Left lobe of liver (tissue), 2 donors: ENCODE results near the gene COL13A1. TPM values are rescaled to one million over a fixed set of nuclear protein-coding genes. Genes with fewer than 3 reads are reported as not detected.

Experiments used
- ATAC-seq: fragments of 200-7000 bp; cut with Tn5 transposase; one replicate; pipeline ENCODE4 v1.9.1; 2020; ENCODE audit warnings: mild to moderate bottlenecking, moderate library complexity
- DNase-seq: peaks from one replicate; pipeline ENCODE4 v3.0.0-alpha.2; 2020; ENCODE audit warnings: low spot score
- total RNA-seq: library from RNA; stranded (reverse); gene quantifications from one replicate; pipeline ENCODE4 v1.2.1, GENCODE V29; 2021
- donor health status: DM: no; HTN: no; CAD: no; lungs with moderate emphysema.
- donor health status: DM: no; HTN: yes; CAD: no.

The COL13A1 gene
- total RNA-seq, 1 donor from 2014 or later = 0.48 TPM

- DNase-seq (peak; percentile 71), ATAC-seq (peak; percentile 73)
Observed at GRCh38 chr10:69901628-69902505, 100.2 kb downstream of the COL13A1 start.

DNA sequence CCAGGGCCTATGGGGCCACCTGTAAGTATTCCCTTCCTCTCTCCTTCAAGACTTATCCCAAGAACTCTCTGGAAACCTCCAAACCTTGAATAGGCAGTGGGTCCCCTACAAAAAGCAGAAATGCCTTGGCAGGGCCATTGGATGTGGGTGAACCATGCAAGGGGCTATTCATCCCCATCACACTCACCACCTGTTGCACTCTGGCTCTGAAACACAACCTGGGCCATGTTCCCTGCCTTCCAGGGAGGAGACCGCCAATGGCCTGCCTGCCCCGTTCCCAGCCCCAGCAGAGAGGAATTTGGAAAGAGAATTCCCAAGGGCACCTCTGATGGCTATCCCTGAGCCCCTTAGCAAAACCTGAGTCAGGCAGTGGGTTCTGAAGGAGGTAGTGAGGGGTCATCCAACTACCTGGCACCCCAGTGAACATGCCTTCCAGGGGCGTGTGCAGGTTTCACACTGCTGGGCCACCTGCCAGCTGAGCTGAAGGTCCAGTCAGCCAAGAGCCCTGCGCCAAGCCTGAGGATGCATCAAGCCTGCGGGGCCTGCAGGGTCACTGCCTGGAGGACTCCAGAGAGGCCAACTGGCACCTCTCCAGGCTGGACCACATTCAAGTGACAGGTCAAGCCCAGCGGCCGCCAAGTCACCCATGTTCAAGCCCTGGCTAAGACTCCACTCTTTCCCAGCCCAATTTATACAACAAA is 101.3 kb downstream of the COL13A1 start:
- DNase-seq = peak; percentile 97

GRCh38 chr10:69904533-69904932 is 102.8 kb downstream of the COL13A1 start:
- DNase-seq (no peak), ATAC-seq (no peak)

More for the DNA sequence above, 101.3 kb downstream of the COL13A1 start:
- ATAC-seq = peak; percentile 84

- DNase-seq (no peak), ATAC-seq (no peak)
Observed at GRCh38 chr10:69906425-69906824, 104.7 kb downstream of the COL13A1 start.

- DNase-seq (no peak), ATAC-seq (no peak)
Observed at GRCh38 chr10:69907517-69907916, 105.8 kb downstream of the COL13A1 start.

GRCh38 chr10:69908124-69908523 is 106.4 kb downstream of the COL13A1 start:
- no peak for DNase-seq
- no peak for ATAC-seq

- DNase-seq (no peak), ATAC-seq (no peak)
Observed at GRCh38 chr10:69910561-69910960, 108.9 kb downstream of the COL13A1 start.

- no peak for ATAC-seq
- no peak for DNase-seq
Observed at GRCh38 chr10:69911613-69912528, 110.2 kb downstream of the COL13A1 start.

- DNase-seq (no peak), ATAC-seq (no peak)
Observed at GRCh38 chr10:69912589-69912988, 110.9 kb downstream of the COL13A1 start.

GRCh38 chr10:69913606-69914382 is 112.1 kb downstream of the COL13A1 start:
- ATAC-seq (peak; percentile 9), DNase-seq (no peak)

GRCh38 chr10:69914398-69915214 is 112.9 kb downstream of the COL13A1 start:
- DNase-seq (peak; percentile 75), ATAC-seq (peak; percentile 96)

GRCh38 chr10:69915215-69915560 is 113.5 kb downstream of the COL13A1 start:
- DNase-seq = no peak
- no peak for ATAC-seq

DNA sequence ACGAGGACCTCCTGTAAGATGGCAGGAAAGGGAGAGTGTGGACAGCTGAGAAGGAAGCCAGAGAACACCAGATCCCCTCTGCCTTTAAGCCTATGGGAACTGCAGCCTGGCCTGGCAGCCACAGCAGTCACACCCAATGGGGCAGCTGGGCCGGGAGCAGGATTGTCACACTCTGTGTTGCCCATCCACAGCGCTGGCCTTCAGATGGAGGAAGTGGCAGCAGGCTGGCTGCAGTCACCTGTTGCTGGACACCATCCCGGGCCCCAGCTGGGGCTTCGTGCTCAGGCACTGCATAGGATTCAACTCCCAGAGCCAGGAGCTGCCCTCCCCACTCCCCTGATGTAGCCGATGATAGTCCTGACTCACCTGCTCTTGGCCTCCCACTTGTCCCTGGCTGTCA is 114.4 kb downstream of the COL13A1 start:
- ATAC-seq (no peak), DNase-seq (no peak)

DNA sequence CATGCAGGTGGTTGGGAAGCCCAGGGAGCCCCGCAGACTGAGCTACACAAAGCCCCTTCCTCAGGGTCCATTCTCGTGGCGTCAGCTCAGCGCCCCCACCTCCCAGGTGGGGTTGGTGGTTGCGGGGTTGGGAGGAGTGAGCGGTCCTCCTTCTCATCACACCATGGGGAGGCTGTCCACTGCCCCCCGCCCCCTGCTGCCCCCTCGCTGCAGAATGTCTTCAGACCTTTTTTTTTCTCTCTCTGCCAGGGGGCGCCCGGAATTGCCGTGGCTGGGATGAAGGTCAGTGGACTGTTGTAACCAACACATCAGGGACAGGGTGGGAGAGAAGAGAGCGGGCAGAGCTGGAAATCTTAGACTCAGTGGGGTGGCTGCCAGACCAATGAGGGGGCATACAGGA is 116.3 kb downstream of the COL13A1 start:
- DNase-seq (no peak), ATAC-seq (no peak)

DNA sequence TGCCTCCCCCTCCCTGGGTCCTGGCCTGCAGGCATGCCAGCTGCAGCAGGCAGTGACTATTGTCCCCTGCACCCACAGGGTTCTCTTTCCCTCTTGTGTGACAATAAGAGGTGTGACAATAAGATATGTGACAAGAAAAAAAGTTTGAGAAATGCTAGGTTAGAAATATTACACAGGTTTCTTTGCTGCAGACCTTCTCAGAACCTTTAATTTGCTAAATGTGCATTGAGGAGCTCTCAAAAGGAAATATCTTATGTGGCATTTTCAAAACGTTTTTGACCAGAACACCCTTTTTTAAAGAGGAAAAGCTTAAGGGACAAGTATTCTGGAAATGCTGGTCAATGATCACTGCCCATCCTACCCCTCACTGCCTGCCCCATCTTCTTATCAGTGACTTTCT is 117.5 kb downstream of the COL13A1 start:
- no peak for ATAC-seq
- DNase-seq = no peak

- DNase-seq = no peak
- no peak for ATAC-seq
Observed at GRCh38 chr10:69925111-69925510, 123.4 kb downstream of the COL13A1 start.

GRCh38 chr10:69928339-69928738 is 126.6 kb downstream of the COL13A1 start:
- DNase-seq = no peak
- ATAC-seq = no peak

DNA sequence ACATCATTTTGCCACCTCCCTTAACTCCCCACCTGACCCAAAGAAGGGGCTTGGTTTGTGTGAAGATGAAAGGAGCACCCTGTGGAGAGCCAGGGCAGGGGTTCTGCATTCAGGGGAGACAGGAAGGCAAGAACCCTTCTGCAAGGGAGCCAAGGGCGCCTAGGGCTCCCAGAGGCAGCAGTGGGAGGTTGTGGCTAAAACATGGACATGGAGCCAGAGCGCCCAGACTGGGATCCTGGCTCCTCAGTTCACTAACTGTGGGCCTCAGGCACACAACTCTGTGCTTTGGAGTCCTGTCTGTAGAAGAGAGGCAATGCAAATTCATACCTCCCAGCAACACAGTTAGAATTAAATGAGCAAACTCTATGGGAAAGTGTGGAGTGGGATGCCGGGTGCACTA is 127.9 kb downstream of the COL13A1 start:
- ATAC-seq (no peak), DNase-seq (no peak)

DNA sequence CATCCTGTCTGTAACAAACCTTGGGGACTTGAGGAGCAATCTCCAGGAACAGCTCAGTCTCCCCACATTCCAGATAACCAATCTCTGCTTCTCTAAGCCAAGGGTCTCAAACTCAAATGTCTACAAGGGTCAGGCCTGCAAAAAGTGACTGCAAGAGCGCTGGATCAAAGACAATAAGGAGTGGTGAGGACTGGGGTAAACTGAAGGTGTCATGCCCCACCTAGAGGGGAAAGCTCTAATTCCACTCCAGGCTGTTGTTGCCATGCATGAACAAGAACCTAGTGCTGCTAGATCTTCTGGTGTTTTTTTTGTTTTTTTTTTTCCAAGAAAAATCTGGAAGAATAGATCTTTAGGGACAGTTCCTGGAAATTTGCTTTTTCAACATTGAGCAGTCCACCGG is 133.1 kb downstream of the COL13A1 start:
- no peak for DNase-seq
- no peak for ATAC-seq

- DNase-seq (no peak), ATAC-seq (peak; percentile 29)
Observed at GRCh38 chr10:69936091-69936490, 134.4 kb downstream of the COL13A1 start.
